IPS DF 6.9 (cell line): ENCODE measurements around the gene FFAR1.

ENCODE experiments used
- DNase-seq: peaks from one replicate; pipeline ENCODE4 v3.0.0-alpha.2; 2013; ENCODE audit warnings: low read depth, low spot score
- H3K27ac ChIP-seq: one replicate; pipeline ENCODE4 v1.5.1; 2013; ENCODE audit warnings: low read length, control low read depth
- H3K27me3 ChIP-seq: 2 replicates; pipeline ENCODE4 v1.6.1; 2013; ENCODE audit warnings: mild to moderate bottlenecking, low read length; ENCODE audit not compliant: control insufficient read depth, insufficient read depth
- H3K36me3 ChIP-seq: 2 replicates; pipeline ENCODE4 v1.6.1; 2013; ENCODE audit warnings: low read length; ENCODE audit not compliant: control insufficient read depth, insufficient read depth
- H3K4me1 ChIP-seq: 2 replicates; pipeline ENCODE4 v1.6.1; 2013; ENCODE audit warnings: low read length; ENCODE audit not compliant: control insufficient read depth, insufficient read depth
- H3K4me3 ChIP-seq: 2 replicates; pipeline ENCODE4 v1.5.1; 2013; ENCODE audit warnings: mild to moderate bottlenecking, low read length
- H3K9me3 ChIP-seq: 2 replicates; pipeline ENCODE4 v1.6.1; 2013; ENCODE audit warnings: low read length, inconsistent platforms; ENCODE audit not compliant: control insufficient read depth, insufficient read depth
- WGBS: extraction: QIAGEN DNeasy Blood & Tissue Kit; methylation state at CpG from one replicate; pipeline ENCODE4 v1.1.7; 2013; ENCODE audit warnings: mixed read lengths, missing lambda C conversion rate; ENCODE audit not compliant: insufficient read length, insufficient coverage; 5-methylcytosine and 5-hydroxymethylcytosine counted together

Gene FFAR1

DNA sequence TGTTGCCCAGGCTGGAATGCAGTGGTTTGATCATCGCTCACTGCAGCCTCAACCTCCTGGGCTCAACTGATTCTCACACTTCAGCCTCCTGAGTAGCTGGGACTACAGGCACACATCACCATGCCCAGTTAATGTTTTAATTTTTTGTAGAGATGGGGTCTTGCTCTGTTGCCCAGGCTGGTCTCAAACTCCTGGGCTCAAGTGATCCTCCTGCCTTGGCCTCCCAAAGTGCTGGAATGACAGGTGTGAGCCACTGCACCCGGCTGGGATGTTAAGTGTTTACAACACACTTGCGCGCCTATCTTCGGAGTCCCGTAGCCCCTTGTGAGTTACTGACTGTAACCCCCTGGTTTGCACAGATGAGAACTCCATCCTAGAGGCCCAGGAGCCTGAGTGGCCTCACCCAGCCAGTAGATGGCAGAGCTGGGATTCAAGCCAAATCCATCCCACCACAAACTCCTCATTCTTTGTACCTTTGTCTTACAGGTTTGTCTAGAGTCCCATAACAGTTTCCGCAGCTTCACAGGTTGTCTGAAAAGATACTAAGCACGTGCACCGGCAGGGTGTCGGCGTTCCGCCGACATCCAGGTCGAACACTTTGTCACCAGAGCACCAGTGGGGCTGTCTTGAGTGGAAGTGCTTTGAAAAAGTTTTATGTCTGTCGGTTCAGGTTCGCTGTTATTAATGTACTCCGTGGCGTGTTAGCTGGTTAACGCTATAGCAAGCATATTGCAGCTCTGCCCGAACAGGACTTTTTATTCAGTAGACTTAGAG, 41.0 kb upstream of the FFAR1 start:
- no peak for DNase-seq
- Histone ChIP-seq H3K9me3 (no peaks in the 10 kb centered on the region), H3K4me3 (no peak overlapping the region), H3K27me3 (no peaks in the 10 kb centered on the region), H3K27ac (no peak overlapping the region), H3K36me3 (no peaks in the 10 kb centered on the region; the same call in 1 of the 2 replicates), H3K4me1 (no peaks in the 10 kb centered on the region)
- WGBS, result no CpG with 5 or more reads among the region's 20 CpGs

DNA sequence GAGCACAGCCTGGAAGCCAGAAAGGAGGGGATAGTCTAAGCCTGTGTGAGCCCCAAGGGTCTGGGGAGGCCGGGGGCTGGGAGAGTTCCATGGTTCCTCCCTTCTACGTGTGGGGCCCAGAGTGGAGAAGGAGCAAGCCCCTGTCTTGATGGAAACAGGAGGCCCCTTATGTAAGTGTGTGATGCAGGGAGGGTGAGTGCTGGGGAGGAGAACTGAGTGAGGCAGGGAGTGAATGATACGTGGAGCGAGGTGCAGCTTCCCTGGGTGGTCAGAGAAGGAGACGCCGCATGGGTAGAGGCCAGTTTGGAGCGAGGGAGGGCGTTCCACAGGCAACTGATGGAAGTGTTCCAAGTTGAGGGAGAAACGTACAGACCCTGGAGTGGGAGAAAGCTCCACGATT, 39.8 kb upstream of the FFAR1 start:
- WGBS, result no CpG with 5 or more reads among the region's 10 CpGs
- DNase-seq, result no peak

DNA sequence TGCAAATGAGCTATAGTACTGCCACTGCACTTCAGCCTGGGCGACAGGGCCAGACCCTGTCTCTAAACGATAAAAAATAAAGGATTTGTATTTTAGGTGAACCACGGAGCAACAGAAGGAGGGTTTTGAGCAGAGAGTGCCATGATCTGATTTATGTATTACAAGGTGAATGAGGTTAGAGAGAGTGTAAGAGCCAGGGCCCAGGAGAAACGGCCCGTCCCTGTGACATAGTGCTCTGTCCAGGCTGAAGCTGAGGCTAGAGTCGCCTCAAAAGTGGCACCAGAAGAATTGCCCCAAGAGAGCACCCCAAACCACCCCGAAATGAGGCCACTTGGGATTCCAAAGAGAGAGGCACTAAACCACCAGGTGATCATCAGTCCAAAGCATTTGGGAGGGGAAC, 38.8 kb upstream of the FFAR1 start:
- Histone ChIP-seq H3K27ac (no peak overlapping the region), H3K27me3 (no peaks in the 10 kb centered on the region), H3K4me1 (no peaks in the 10 kb centered on the region), H3K4me3 (no peak overlapping the region), H3K36me3 (no peaks in the 10 kb centered on the region; the same call in 1 of the 2 replicates), H3K9me3 (no peaks in the 10 kb centered on the region)
- WGBS, result no CpG with 5 or more reads among the region's 7 CpGs
- DNase-seq, result no peak

More for the DNA sequence above, 39.8 kb upstream of the FFAR1 start:
- H3K9me3 ChIP-seq, result no peaks in the 10 kb centered on the region
- H3K27ac ChIP-seq, result no peak overlapping the region
- H3K4me1 ChIP-seq, result no peaks in the 10 kb centered on the region
- H3K4me3 ChIP-seq, result no peak overlapping the region
- no peaks in the 10 kb centered on the region for H3K27me3 ChIP-seq
- H3K36me3 ChIP-seq, result no peaks in the 10 kb centered on the region; the same call in 1 of the 2 replicates

DNA sequence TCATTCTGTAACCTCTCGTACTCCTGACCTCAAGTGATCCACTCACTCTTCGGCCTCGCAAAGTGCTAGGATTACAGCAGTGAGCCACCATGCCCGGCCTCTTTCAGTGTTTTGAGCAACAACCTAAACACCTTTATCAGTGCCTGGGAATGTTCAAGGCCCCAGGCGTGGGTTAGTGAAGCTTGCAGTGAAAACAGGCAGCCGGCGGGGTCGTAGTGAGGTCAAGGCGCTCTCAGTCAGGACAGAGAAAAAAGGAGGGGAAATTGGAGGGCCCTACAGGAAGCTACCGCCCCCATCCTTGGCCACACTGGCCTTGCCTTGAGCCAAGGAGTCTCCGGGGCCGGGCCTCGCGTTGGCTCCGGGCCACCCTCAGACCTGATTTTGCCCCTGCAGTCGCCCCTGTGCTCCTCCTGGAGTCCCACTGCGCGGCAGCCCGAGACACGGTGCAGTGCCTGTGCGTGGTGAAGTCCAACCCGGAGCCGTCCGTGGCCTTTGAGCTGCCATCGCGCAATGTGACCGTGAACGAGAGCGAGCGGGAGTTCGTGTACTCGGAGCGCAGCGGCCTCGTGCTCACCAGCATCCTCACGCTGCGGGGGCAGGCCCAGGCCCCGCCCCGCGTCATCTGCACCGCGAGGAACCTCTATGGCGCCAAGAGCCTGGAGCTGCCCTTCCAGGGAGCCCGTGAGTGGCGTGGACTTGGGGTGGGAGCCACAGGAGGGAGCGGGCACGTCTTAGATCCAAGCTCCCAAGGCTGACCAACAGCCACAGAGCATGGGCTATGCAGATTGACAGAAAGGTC, 38.0 kb upstream of the FFAR1 start:
- Histone ChIP-seq H3K4me1 (no peaks in the 10 kb centered on the region), H3K9me3 (no peaks in the 10 kb centered on the region), H3K36me3 (no peaks in the 10 kb centered on the region; the same call in 1 of the 2 replicates), H3K27me3 (no peaks in the 10 kb centered on the region), H3K4me3 (no peak overlapping the region), H3K27ac (no peak overlapping the region)
- WGBS, result no CpG with 5 or more reads among the region's 47 CpGs
- DNase-seq, result no peak

DNA sequence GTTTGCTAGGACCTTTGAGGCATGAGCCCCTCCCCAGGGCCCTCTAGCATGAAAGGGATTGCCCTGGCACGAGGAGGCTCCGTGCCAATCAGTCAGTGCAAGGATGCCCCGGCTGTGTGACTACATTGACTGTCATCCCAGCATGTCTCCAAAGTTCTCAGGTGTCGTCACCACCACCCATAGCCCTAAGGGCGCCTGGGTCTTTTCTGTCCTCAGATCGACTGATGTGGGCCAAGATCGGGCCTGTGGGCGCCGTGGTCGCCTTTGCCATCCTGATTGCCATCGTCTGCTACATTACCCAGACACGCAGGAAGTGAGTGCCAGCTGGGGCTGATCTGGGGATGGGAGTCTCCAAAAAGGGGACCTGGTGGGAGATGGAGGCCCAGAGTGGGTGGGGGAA, 37.4 kb upstream of the FFAR1 start:
- no peak for DNase-seq
- Histone ChIP-seq H3K9me3 (no peaks in the 10 kb centered on the region), H3K36me3 (no peaks in the 10 kb centered on the region; the same call in 1 of the 2 replicates), H3K4me3 (no peak overlapping the region), H3K27ac (no peak overlapping the region), H3K27me3 (no peaks in the 10 kb centered on the region), H3K4me1 (no peaks in the 10 kb centered on the region)
- no CpG with 5 or more reads among the region's 12 CpGs for WGBS

DNA sequence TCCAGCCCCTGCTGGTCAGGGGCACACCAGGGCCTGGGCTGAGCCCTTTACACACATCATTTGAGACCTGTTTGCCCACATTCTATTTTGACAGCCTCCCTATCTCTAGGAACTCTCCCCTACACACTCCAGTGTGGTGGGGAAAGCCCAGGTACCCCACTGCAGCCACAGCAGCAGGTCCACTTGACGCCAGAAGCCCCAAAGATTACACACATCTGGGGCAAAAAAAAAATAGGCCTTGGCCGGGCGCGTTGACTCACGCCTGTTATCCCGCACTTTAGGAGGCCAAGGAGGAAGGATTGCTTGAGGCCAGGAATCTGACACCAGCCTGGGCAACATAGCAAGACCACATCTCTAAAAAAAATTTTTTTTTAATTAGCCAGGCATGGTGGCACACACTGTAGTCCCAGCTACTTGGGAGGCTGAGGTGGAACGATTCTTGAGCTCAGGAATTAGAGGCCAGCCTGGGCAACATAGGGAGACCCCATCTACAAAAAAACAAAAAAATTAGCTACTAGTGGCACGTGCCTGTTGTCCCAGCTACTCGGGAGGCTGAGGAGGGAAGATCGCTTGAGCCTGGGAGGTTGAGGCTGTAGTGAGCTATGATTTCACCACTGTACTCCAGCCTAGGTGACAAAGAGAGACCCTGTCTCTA, 36.8 kb upstream of the FFAR1 start:
- WGBS, result no CpG with 5 or more reads among the region's 10 CpGs
- no peak for DNase-seq
- Histone ChIP-seq H3K4me1 (no peaks in the 10 kb centered on the region), H3K4me3 (no peak overlapping the region), H3K36me3 (no peaks in the 10 kb centered on the region; the same call in 1 of the 2 replicates), H3K9me3 (no peaks in the 10 kb centered on the region), H3K27ac (no peak overlapping the region), H3K27me3 (no peaks in the 10 kb centered on the region)

DNA sequence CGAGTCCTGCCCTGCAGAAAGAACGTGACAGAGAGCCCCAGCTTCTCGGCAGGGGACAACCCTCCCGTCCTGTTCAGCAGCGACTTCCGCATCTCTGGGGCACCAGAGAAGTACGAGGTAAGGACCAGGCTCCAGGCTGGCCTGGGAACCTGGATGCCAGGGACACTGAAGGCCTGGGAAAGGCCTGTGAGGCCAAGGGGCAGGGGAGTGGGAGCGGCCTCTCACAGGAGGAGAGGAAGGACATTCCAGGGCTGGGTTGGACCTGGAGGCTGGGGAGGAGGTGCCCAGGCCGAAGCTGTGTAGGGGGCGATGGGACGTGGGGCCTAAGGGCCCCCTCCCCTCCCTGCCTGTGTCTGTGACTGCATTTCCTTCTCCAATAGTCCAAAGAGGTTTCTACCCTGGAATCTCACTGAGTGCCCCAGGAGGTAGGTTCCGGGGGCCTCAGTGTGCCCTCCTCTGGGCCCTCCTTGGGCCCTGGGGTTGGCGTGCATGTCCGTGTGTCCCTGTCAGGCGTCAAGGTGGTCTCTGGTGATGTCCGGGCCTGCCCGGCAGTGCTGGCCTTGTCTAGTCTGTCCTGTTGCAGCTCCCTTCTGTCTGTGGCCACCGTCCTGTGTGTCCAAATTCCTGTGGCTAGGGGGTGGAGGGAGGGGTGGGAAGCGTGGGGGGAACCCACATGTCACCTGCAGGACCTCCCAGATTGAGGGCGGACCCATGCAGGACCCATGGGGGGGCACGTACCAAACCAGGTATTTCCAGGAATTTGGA, 35.6 kb upstream of the FFAR1 start:
- no peak for DNase-seq
- no CpG with 5 or more reads among the region's 21 CpGs for WGBS
- no peak overlapping the region for H3K4me3 ChIP-seq
- H3K4me1 ChIP-seq, result no peaks in the 10 kb centered on the region
- H3K9me3 ChIP-seq, result no peaks in the 10 kb centered on the region
- H3K27me3 ChIP-seq, result no peaks in the 10 kb centered on the region
- no peak overlapping the region for H3K27ac ChIP-seq
- no peaks in the 10 kb centered on the region; the same call in 1 of the 2 replicates for H3K36me3 ChIP-seq

DNA sequence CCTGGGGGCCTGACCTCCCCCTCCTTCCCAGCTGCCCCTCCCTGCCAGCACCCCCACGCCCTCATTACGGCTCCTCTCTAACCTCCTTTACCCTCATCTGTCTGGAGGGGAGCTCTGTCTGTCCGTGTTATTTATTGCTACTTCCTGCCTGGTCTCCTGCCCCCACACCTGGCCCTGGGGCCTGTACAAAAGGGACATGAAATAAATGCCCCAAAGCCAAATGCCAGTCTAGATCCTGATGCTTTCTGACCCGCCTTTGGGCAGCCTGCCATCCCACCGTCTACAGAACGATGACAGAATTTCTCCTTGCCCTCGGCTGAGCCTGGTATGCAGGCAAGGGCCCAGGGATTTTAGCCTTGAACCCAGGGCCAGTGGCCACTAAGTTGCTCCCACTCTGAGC, 34.1 kb upstream of the FFAR1 start:
- Histone ChIP-seq H3K9me3 (no peaks in the 10 kb centered on the region), H3K36me3 (no peaks in the 10 kb centered on the region; the same call in 1 of the 2 replicates), H3K4me3 (no peak overlapping the region), H3K4me1 (no peaks in the 10 kb centered on the region), H3K27ac (no peak overlapping the region), H3K27me3 (no peaks in the 10 kb centered on the region)
- no peak for DNase-seq
- no CpG with 5 or more reads among the region's 7 CpGs for WGBS

DNA sequence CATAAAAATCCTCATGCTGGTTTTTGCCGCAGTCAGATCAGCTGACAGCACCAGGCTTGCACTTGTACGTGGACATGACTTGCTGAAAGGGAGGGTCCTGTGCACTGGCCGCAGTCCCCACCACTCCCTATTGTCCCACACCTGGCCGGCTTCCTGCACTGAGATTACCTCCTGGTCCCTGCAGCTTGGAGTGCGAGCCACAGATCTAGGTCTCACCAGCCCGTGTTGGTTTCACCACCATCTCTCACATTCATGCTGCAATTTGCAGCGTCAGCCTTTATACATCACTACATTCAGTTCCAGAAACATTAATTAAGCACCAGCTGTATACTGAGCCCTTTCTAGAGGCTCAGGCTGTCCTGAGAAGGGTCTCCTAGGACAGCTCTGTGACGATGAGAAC, 33.7 kb upstream of the FFAR1 start:
- no CpG with 5 or more reads among the region's 8 CpGs for WGBS
- Histone ChIP-seq H3K4me3 (no peak overlapping the region), H3K9me3 (no peaks in the 10 kb centered on the region), H3K27ac (no peak overlapping the region), H3K4me1 (no peaks in the 10 kb centered on the region), H3K36me3 (no peaks in the 10 kb centered on the region; the same call in 1 of the 2 replicates), H3K27me3 (no peaks in the 10 kb centered on the region)
- no peak for DNase-seq
